ENCODE data around the gene SH3RF3. TPM values are rescaled to one million over a fixed set of nuclear protein-coding genes. Genes with fewer than 3 reads are reported as not detected.
"Not testable (repeated sequence)": the region's sequence is repeated elsewhere in the genome, so short reads cannot be mapped to it uniquely, and the experiment has no call there.

SH3RF3 gene
- total RNA-seq, 2 experiments from 2014 or later = 0.05 to 0.06 TPM

- no peaks in the 10 kb centered on the region for H3K36me3 Mint-ChIP-seq
- peak overlapping the region; percentile 84 for H3K27ac Mint-ChIP-seq
- no peak overlapping the region for H3K4me3 Mint-ChIP-seq
- DNase-seq (no peak), ATAC-seq (no peak)
- peaks cover 98% of the 10 kb centered on the region for H3K27me3 Mint-ChIP-seq
- CTCF ChIA-PET = interaction anchor here (1.4 kb wide), 1 partner anchor 25 kb away, joined by 3 read pairs; no protein-coding TSS in a partner anchor
- no peaks in the 10 kb centered on the region for H3K9me3 Mint-ChIP-seq (ENCODE audit: low read depth)
- H3K4me1 Mint-ChIP-seq = peaks cover 51% of the 10 kb centered on the region
Measured at GRCh38 chr2:109212836-109213563, 84.0 kb downstream of the SH3RF3 start.

- Mint-ChIP-seq H3K4me1 (peaks cover 59% of the 10 kb centered on the region), H3K4me3 (peak overlapping the region; percentile 49), H3K27ac (peak overlapping the region; percentile 84), H3K27me3 (peaks cover 98% of the 10 kb centered on the region), H3K36me3 (no peaks in the 10 kb centered on the region), H3K9me3 (ENCODE audit: low read depth) (no peaks in the 10 kb centered on the region)
- peak; percentile 82 for ATAC-seq
- CTCF ChIA-PET = interaction anchor here (0.7 to 1.4 kb wide), 2 partner anchors 24 to 37 kb away, joined by 3 read pairs; no protein-coding TSS in a partner anchor
- DNase-seq = peak; percentile 86
Measured at GRCh38 chr2:109213646-109214433, 84.8 kb downstream of the SH3RF3 start.

GRCh38 chr2:109214651-109215371 lies 85.8 kb downstream of the SH3RF3 start:
- peak overlapping the region; percentile 42 for H3K27ac Mint-ChIP-seq
- peaks cover 62% of the 10 kb centered on the region for H3K4me1 Mint-ChIP-seq
- no peaks in the 10 kb centered on the region for H3K36me3 Mint-ChIP-seq
- no peak overlapping the region for H3K4me3 Mint-ChIP-seq
- peaks cover 98% of the 10 kb centered on the region for H3K27me3 Mint-ChIP-seq
- CTCF ChIA-PET = interaction anchor here (1.4 kb wide), 1 partner anchor 24 kb away, joined by 3 read pairs; no protein-coding TSS in a partner anchor
- DNase-seq = no peak
- ATAC-seq = peak; percentile 5
- no peaks in the 10 kb centered on the region for H3K9me3 Mint-ChIP-seq (ENCODE audit: low read depth)

- Mint-ChIP-seq H3K36me3 (no peaks in the 10 kb centered on the region), H3K4me1 (peaks cover 61% of the 10 kb centered on the region), H3K9me3 (ENCODE audit: low read depth) (no peaks in the 10 kb centered on the region), H3K27ac (no peak overlapping the region), H3K27me3 (peaks cover 98% of the 10 kb centered on the region), H3K4me3 (no peak overlapping the region)
- ATAC-seq (no peak), DNase-seq (peak; percentile 37)
- CTCF ChIA-PET = no interaction called here
Measured at GRCh38 chr2:109215866-109216265, 86.9 kb downstream of the SH3RF3 start.

GRCh38 chr2:109216332-109216731 lies 87.3 kb downstream of the SH3RF3 start:
- CTCF ChIA-PET = no interaction called here
- peaks cover 97% of the 10 kb centered on the region for H3K27me3 Mint-ChIP-seq
- H3K4me3 Mint-ChIP-seq = no peak overlapping the region
- no peaks in the 10 kb centered on the region for H3K9me3 Mint-ChIP-seq (ENCODE audit: low read depth)
- H3K27ac Mint-ChIP-seq = no peak overlapping the region
- peak; percentile 22 for DNase-seq
- no peak for ATAC-seq
- peaks cover 59% of the 10 kb centered on the region for H3K4me1 Mint-ChIP-seq
- no peaks in the 10 kb centered on the region for H3K36me3 Mint-ChIP-seq

GRCh38 chr2:109217362-109218086 lies 88.5 kb downstream of the SH3RF3 start:
- Mint-ChIP-seq H3K4me3 (no peak overlapping the region), H3K4me1 (peaks cover 57% of the 10 kb centered on the region), H3K27ac (peak overlapping the region; percentile 4), H3K36me3 (no peaks in the 10 kb centered on the region), H3K9me3 (ENCODE audit: low read depth) (no peaks in the 10 kb centered on the region), H3K27me3 (peaks cover 92% of the 10 kb centered on the region)
- peak; percentile 38 for DNase-seq
- ATAC-seq = no peak
- CTCF ChIA-PET = no interaction called here

GRCh38 chr2:109218087-109218791 lies 89.2 kb downstream of the SH3RF3 start:
- H3K4me3 Mint-ChIP-seq = no peak overlapping the region
- no peak overlapping the region for H3K27ac Mint-ChIP-seq
- peaks cover 91% of the 10 kb centered on the region for H3K27me3 Mint-ChIP-seq
- DNase-seq (peak; percentile 39), ATAC-seq (no peak)
- H3K9me3 Mint-ChIP-seq (ENCODE audit: low read depth) = no peaks in the 10 kb centered on the region
- CTCF ChIA-PET = no interaction called here
- H3K4me1 Mint-ChIP-seq = peaks cover 50% of the 10 kb centered on the region
- no peaks in the 10 kb centered on the region for H3K36me3 Mint-ChIP-seq

GRCh38 chr2:109218792-109219126 lies 89.8 kb downstream of the SH3RF3 start:
- Mint-ChIP-seq H3K4me1 (peaks cover 45% of the 10 kb centered on the region), H3K27me3 (peaks cover 91% of the 10 kb centered on the region)
- no peak for ATAC-seq

GRCh38 chr2:109220860-109221259 lies 91.9 kb downstream of the SH3RF3 start:
- DNase-seq = no peak
- H3K27ac Mint-ChIP-seq = no peak overlapping the region
- no peaks in the 10 kb centered on the region for H3K9me3 Mint-ChIP-seq (ENCODE audit: low read depth)
- H3K4me1 Mint-ChIP-seq = peaks cover 28% of the 10 kb centered on the region
- CTCF ChIA-PET = no interaction called here
- no peak for ATAC-seq
- H3K4me3 Mint-ChIP-seq = no peak overlapping the region
- H3K36me3 Mint-ChIP-seq = no peaks in the 10 kb centered on the region
- peaks cover 82% of the 10 kb centered on the region for H3K27me3 Mint-ChIP-seq

More at GRCh38 chr2:109218792-109219126, 89.8 kb downstream of the SH3RF3 start:
- DNase-seq = no peak
- no peaks in the 10 kb centered on the region for H3K9me3 Mint-ChIP-seq (ENCODE audit: low read depth)
- H3K36me3 Mint-ChIP-seq = no peaks in the 10 kb centered on the region
- H3K4me3 Mint-ChIP-seq = no peak overlapping the region
- H3K27ac Mint-ChIP-seq = no peak overlapping the region
- CTCF ChIA-PET = no interaction called here

GRCh38 chr2:109221316-109221715 lies 92.3 kb downstream of the SH3RF3 start:
- peaks cover 82% of the 10 kb centered on the region for H3K27me3 Mint-ChIP-seq
- not testable (repeated sequence) for DNase-seq

GRCh38 chr2:109222422-109222821 lies 93.4 kb downstream of the SH3RF3 start:
- Mint-ChIP-seq H3K27ac (no peak overlapping the region), H3K9me3 (ENCODE audit: low read depth) (no peaks in the 10 kb centered on the region), H3K36me3 (no peaks in the 10 kb centered on the region), H3K4me3 (no peak overlapping the region), H3K27me3 (peaks cover 79% of the 10 kb centered on the region), H3K4me1 (peaks cover 20% of the 10 kb centered on the region)
- CTCF ChIA-PET = no interaction called here
- peak; percentile 33 for DNase-seq
- no peak for ATAC-seq

More at GRCh38 chr2:109221316-109221715, 92.3 kb downstream of the SH3RF3 start:
- H3K4me3 Mint-ChIP-seq; CTCF ChIA-PET; H3K36me3 Mint-ChIP-seq; H3K27ac Mint-ChIP-seq; H3K9me3 Mint-ChIP-seq (ENCODE audit: low read depth); ATAC-seq: not testable (repeated sequence)
- peaks cover 27% of the 10 kb centered on the region for H3K4me1 Mint-ChIP-seq

GRCh38 chr2:109222825-109223471 lies 93.9 kb downstream of the SH3RF3 start:
- ATAC-seq (no peak), DNase-seq (peak; percentile 31)
- Mint-ChIP-seq H3K36me3 (no peaks in the 10 kb centered on the region), H3K27ac (no peak overlapping the region), H3K4me1 (peaks cover 14% of the 10 kb centered on the region), H3K4me3 (no peak overlapping the region), H3K27me3 (peaks cover 79% of the 10 kb centered on the region), H3K9me3 (ENCODE audit: low read depth) (no peaks in the 10 kb centered on the region)
- CTCF ChIA-PET = no interaction called here
